H1 (cell line): ENCODE data around the gene PPAN. TPM values are rescaled to one million over a fixed set of nuclear protein-coding genes. Genes with fewer than 3 reads are reported as not detected.

Source experiments
- CTCF ChIA-PET: fragments of 300-600 bp; sonication (Branson Sonifier 250); formaldehyde crosslinking; loops from one replicate; lab custom pipeline; 2021; ENCODE audit not compliant: partially characterized antibody; lab: Charles Lee
- POLR2A ChIA-PET: fragments of 300-600 bp; sonication (Branson Sonifier 250); formaldehyde crosslinking; loops from one replicate; lab custom pipeline; 2021; ENCODE audit warnings: inconsistent platforms; ENCODE audit not compliant: partially characterized antibody; lab: Charles Lee
- DNase-seq, 2 experiments: peaks; one replicate each; pipeline versions ENCODE4 v3.0.0 to v3.0.0-alpha.2; 2010 to 2022; ENCODE audit warnings: low spot score in 2 of 2, low read depth in 1 of 2, mixed read lengths in 1 of 2
- FAIRE-seq: peaks from 2 replicates; lab custom pipeline; 2011; peaks lifted over from hg19 to GRCh38; lab: Jason Lieb, UNC
- H2AFZ ChIP-seq: 2 replicates; pipeline ENCODE4 v1.8.1; 2012; ENCODE audit warnings: low read length, inconsistent platforms
- H2AK5ac ChIP-seq: 2 replicates; pipeline ENCODE4 v1.6.1; 2013; ENCODE audit warnings: low read depth, low read length
- H2BK120ac ChIP-seq: replicated peaks from 2 replicates; pipeline ENCODE3; 2013; ENCODE audit warnings: low read depth, low read length, inconsistent platforms
- H2BK12ac ChIP-seq: 2 replicates; pipeline ENCODE4 v1.6.1; 2013; ENCODE audit warnings: low read depth, low read length
- H2BK15ac ChIP-seq: 2 replicates; pipeline ENCODE4 v1.6.1; 2013; ENCODE audit warnings: low read length
- H2BK20ac ChIP-seq: 2 replicates; pipeline ENCODE4 v1.6.1; 2013; ENCODE audit warnings: low read length
- H2BK5ac ChIP-seq: 2 replicates; pipeline ENCODE4 v1.6.1; 2013; ENCODE audit warnings: low read depth, low read length
- H3K14ac ChIP-seq: 2 replicates; pipeline ENCODE4 v1.6.1; 2013; ENCODE audit warnings: inconsistent platforms; ENCODE audit not compliant: insufficient read length
- H3K18ac ChIP-seq: 2 replicates; pipeline ENCODE4 v1.6.1; 2013; ENCODE audit warnings: low read length; ENCODE audit errors: extremely low read depth
- H3K23ac ChIP-seq: 2 replicates; pipeline ENCODE4 v1.6.1; 2013; ENCODE audit warnings: inconsistent platforms; ENCODE audit not compliant: insufficient read length
- H3K23me2 ChIP-seq: 2 replicates; pipeline ENCODE4 v1.6.1; 2013; ENCODE audit warnings: low read depth, low read length
- H3K27ac ChIP-seq: 2 replicates; pipeline ENCODE4 v1.6.1; 2011; ENCODE audit warnings: low read depth, low read length, inconsistent platforms
- H3K27me3 ChIP-seq, 4 experiments: replicated peaks in 1 of 4; 1 replicate in 1 of 4; 2 replicates in 3 of 4; pipeline versions ENCODE4 v1.6.1 to v1.8.1; 2011 to 2013; ENCODE audit warnings: low read length in 3 of 4, mild to moderate bottlenecking in 3 of 4, inconsistent platforms in 2 of 4, mixed read lengths in 2 of 4, moderate library complexity in 1 of 4; ENCODE audit not compliant: control insufficient read depth in 3 of 4, insufficient read depth in 3 of 4; ENCODE audit errors: extremely low read depth in 1 of 4
- H3K36me3 ChIP-seq, 4 experiments: 2 replicates each; pipeline versions ENCODE4 v1.6.1 to v1.8.1; 2011 to 2013; ENCODE audit warnings: mild to moderate bottlenecking in 4 of 4, low read length in 3 of 4, moderate library complexity in 2 of 4, control low read depth in 1 of 4, inconsistent platforms in 1 of 4; ENCODE audit not compliant: insufficient read depth in 4 of 4, control insufficient read depth in 2 of 4
- H3K4ac ChIP-seq: replicated peaks from 2 replicates; pipeline ENCODE3; 2013; ENCODE audit warnings: low read length, low read depth, mixed read lengths, inconsistent platforms; ENCODE audit not compliant: insufficient read length
- H3K4me1 ChIP-seq, 4 experiments: replicated peaks in 1 of 4; 1 replicate in 1 of 4; 2 replicates in 3 of 4; pipeline versions ENCODE4 v1.6.1 to v1.8.1; 2011 to 2013; ENCODE audit warnings: low read length in 3 of 4, inconsistent platforms in 2 of 4, mixed read lengths in 1 of 4; ENCODE audit not compliant: insufficient read depth in 4 of 4, control insufficient read depth in 3 of 4
- H3K4me2 ChIP-seq, 2 experiments: 2 replicates each; pipeline versions ENCODE4 v1.6.1 to v1.8.1; 2011 to 2013; ENCODE audit warnings: low read depth in 2 of 2, low read length in 2 of 2, control low read depth in 1 of 2, inconsistent platforms in 1 of 2, mild to moderate bottlenecking in 1 of 2; ENCODE audit not compliant: insufficient read depth in 1 of 2
- H3K4me3 ChIP-seq, 4 experiments: fragments of 200-600, 300-600 bp in 1 of 4; sonication (generic), shearing (Covaris generic), sonication (Bioruptor Twin) in 1 of 4; 2 replicates each; pipeline versions ENCODE4 v1.5.1 to v1.8.1; 2011 to 2016; ENCODE audit warnings: low read length in 4 of 4, low read depth in 3 of 4, control low read depth in 2 of 4, inconsistent platforms in 2 of 4, mild to moderate bottlenecking in 2 of 4, mixed read lengths in 1 of 4, moderate library complexity in 1 of 4; ENCODE audit not compliant: insufficient read depth in 2 of 4; ENCODE audit errors: extremely low read depth in 1 of 4
- H3K56ac ChIP-seq: replicated peaks from 2 replicates; pipeline ENCODE3; 2013; ENCODE audit warnings: low read depth, mild to moderate bottlenecking, mixed read lengths, low read length, inconsistent platforms; ENCODE audit not compliant: insufficient read length
- H3K79me1 ChIP-seq: 2 replicates; pipeline ENCODE4 v1.6.1; 2013; ENCODE audit warnings: low read depth, low read length, control low read depth
- H3K79me2 ChIP-seq, 2 experiments: 2 replicates each; pipeline versions ENCODE4 v1.6.1 to v1.8.1; 2012 to 2013; ENCODE audit warnings: low read length in 2 of 2, mild to moderate bottlenecking in 2 of 2, inconsistent platforms in 1 of 2; ENCODE audit not compliant: insufficient read depth in 2 of 2, control insufficient read depth in 1 of 2
- H3K9ac ChIP-seq, 4 experiments: replicated peaks in 1 of 4; 1 replicate in 1 of 4; 2 replicates in 3 of 4; pipeline versions ENCODE4 v1.6.1 to v1.8.1; 2011 to 2013; ENCODE audit warnings: low read depth in 3 of 4, low read length in 3 of 4, control low read depth in 2 of 4, mild to moderate bottlenecking in 2 of 4, moderate library complexity in 2 of 4, inconsistent platforms in 1 of 4; ENCODE audit errors: extremely low read depth in 1 of 4
- H3K9me3 ChIP-seq, 2 experiments: 2 replicates each; pipeline versions ENCODE4 v1.6.1 to v1.8.1; 2012 to 2013; ENCODE audit warnings: mild to moderate bottlenecking in 2 of 2, moderate library complexity in 2 of 2, control low read depth in 1 of 2, inconsistent platforms in 1 of 2, low read depth in 1 of 2, low read length in 1 of 2, mixed read lengths in 1 of 2; ENCODE audit not compliant: insufficient read depth in 2 of 2
- H4K20me1 ChIP-seq, 2 experiments: replicated peaks in 1 of 2; 2 replicates each; pipeline versions ENCODE3 to v1.8.1; 2011 to 2013; ENCODE audit warnings: inconsistent platforms in 2 of 2, low read length in 2 of 2, mild to moderate bottlenecking in 1 of 2; ENCODE audit not compliant: insufficient read depth in 2 of 2, control insufficient read depth in 1 of 2
- H4K5ac ChIP-seq: 2 replicates; pipeline ENCODE4 v1.6.1; 2013; ENCODE audit warnings: low read length, low read depth, mixed read lengths, inconsistent platforms; ENCODE audit not compliant: insufficient read length
- H4K8ac ChIP-seq: 2 replicates; pipeline ENCODE4 v1.8.0; 2013; ENCODE audit warnings: mild to moderate bottlenecking, moderate library complexity, low read length, inconsistent platforms; ENCODE audit not compliant: insufficient read depth; ENCODE audit errors: extremely low read depth
- H4K91ac ChIP-seq: replicated peaks from 2 replicates; pipeline ENCODE3; 2013; ENCODE audit warnings: low read length, mixed read lengths, inconsistent platforms; ENCODE audit not compliant: insufficient read length
- TBP ChIP-seq: IDR thresholded peaks from 2 replicates; pipeline ENCODE4 v1.6.1; 2011; ENCODE audit warnings: low read depth, low read length, improper control_type of control experiment
- WGBS, 2 experiments: shearing (Covaris generic) in 1 of 2; methylation state at CpG; one replicate each; pipeline versions ENCODE4 v1.1.6 to v1.1.7; 2013 to 2015; ENCODE audit warnings: low lambda C conversion rate in 2 of 2, mixed read lengths in 2 of 2, inconsistent platforms in 1 of 2, low coverage in 1 of 2, missing lambda C conversion rate in 1 of 2; ENCODE audit not compliant: insufficient replicate concordance in 2 of 2, insufficient coverage in 1 of 2, insufficient read length in 1 of 2; ENCODE audit errors: extremely low coverage in 1 of 2, missing lambda C conversion rate in 1 of 2; 5-methylcytosine and 5-hydroxymethylcytosine counted together
- polyA plus RNA-seq, 7 experiments: library from polyadenylated mRNA; depleted of rRNA in 3 of 7; stranded (reverse) in 5 of 7; unstranded in 2 of 7; fragments of >200 nt in 5 of 7; fragments of 200-250 nt in 2 of 7; gene quantifications; 1 replicate in 5 of 7; 2 replicates in 1 of 7; 4 replicates in 1 of 7; pipeline versions ENCODE4 v1.2.1 to v1.2.3, GENCODE V29; 2011 to 2013; ENCODE audit warnings: missing spikeins in 2 of 7, mixed read lengths in 2 of 7
- total RNA-seq: library from RNA; stranded (reverse); fragmentation: NEBNext Ultra II Directional; extraction: Animal tissue kit (Norgen Biotek cat#: 25700); gene quantifications from 2 replicates; pipeline ENCODE4 v1.2.1, GENCODE V29; 2021

PPAN gene
- total and polyA plus RNA-seq, 2 of the 8 experiments (the other 6 are each of a cell fraction or from before 2014, with no cell fraction given): 48.8 to 74.4 TPM

- Histone ChIP-seq H2BK5ac (no peak overlapping the region), H2AK5ac (no peak overlapping the region), H3K4me2 (no peak overlapping the region), H3K27ac (no peak overlapping the region), H2BK120ac (no peak overlapping the region), H3K36me3 (peaks cover 45 to 88% (median 82%) of the 10 kb centered on the region in 4 experiments), H3K14ac (no peak overlapping the region), H2BK12ac (no peak overlapping the region), H2BK15ac (no peak overlapping the region), H3K9me3 (no peaks in the 10 kb centered on the region), H3K4me3 (no peak overlapping the region), H4K20me1 (peaks cover 5 to 22% of the 10 kb centered on the region in 2 experiments), H3K79me1 (no peaks in the 10 kb centered on the region), H3K9ac (no peak overlapping the region), H3K4me1 (no peaks in the 10 kb centered on the region), H3K79me2 (no peaks in the 10 kb centered on the region), H4K5ac (no peak overlapping the region), H3K27me3 (no peaks in the 10 kb centered on the region), H3K23me2 (no peaks in the 10 kb centered on the region), H3K4ac (no peak overlapping the region), H2AFZ (no peak overlapping the region), H4K91ac (no peak overlapping the region), H2BK20ac (no peak overlapping the region), H4K8ac (no peak overlapping the region; the same call in 1 of the 2 replicates), H3K23ac (no peak overlapping the region), H3K56ac (no peak overlapping the region), H3K18ac (no peak overlapping the region)
- ChIA-PET CTCF (interaction anchor here (0.6 to 1.8 kb wide), 4 partner anchors 29 to 228 kb away, joined by 3 read pairs; no protein-coding TSS in a partner anchor), POLR2A (interaction anchor here (1.3 to 3.3 kb wide), 3 partner anchors 11 to 28 kb away, joined by 4 to 10 read pairs (median 8); no protein-coding TSS in a partner anchor)
- no peak for DNase-seq
- no peak for TF ChIP-seq TBP
- FAIRE-seq: no peak
- 96% methylated on average over 10 of the region's 10 CpGs; no CpG with 5 or more reads in 1 of the 2 experiments for WGBS, 2 experiments
Measured at GRCh38 chr19:10144361-10144760, 38.2 kb downstream of the PPAN start.
